NCI-H526 (cell line): ENCODE measurements around the gene MYO5C.

Source experiments
- DNase-seq, 2 experiments: peaks; one replicate each; lab custom pipeline; 2025; lab: John Stamatoyannopoulos, UW

Gene MYO5C

GRCh38 chr15:52295421-52296001 is at the start of gene MYO5C:
Gene MYO5C, minus strand, starts transcription at chr15:52295804. Its CDS starts 168 bp downstream, at chr15:52295636.
- DNase-seq = peak; percentile 70 to 96

GRCh38 chr15:52344592-52344991 is 49.0 kb upstream of the MYO5C start:
- DNase-seq = no peak

GRCh38 chr15:52343831-52344230 is 48.2 kb upstream of the MYO5C start:
- DNase-seq = no peak

GRCh38 chr15:52340093-52340492 is 44.5 kb upstream of the MYO5C start:
- DNase-seq = no peak

- DNase-seq = no peak
Observed at GRCh38 chr15:52338891-52339290, 43.3 kb upstream of the MYO5C start.

GRCh38 chr15:52338058-52338457 is 42.5 kb upstream of the MYO5C start:
- DNase-seq = no peak

GRCh38 chr15:52337198-52337853 is 41.7 kb upstream of the MYO5C start:
- DNase-seq = no peak

- peak in 1 of 2 experiments; percentile 27 for DNase-seq
Observed at GRCh38 chr15:52336529-52336928, 40.9 kb upstream of the MYO5C start.

- DNase-seq = no peak
Observed at GRCh38 chr15:52334491-52335160, 39.0 kb upstream of the MYO5C start.

- peak; percentile 78 to 80 for DNase-seq
Observed at GRCh38 chr15:52331490-52332240, 36.1 kb upstream of the MYO5C start.

- DNase-seq = no peak
Observed at GRCh38 chr15:52329987-52330386, 34.4 kb upstream of the MYO5C start.

- no peak for DNase-seq
Observed at GRCh38 chr15:52329150-52329549, 33.5 kb upstream of the MYO5C start.

- DNase-seq = no peak
Observed at GRCh38 chr15:52328680-52329079, 33.1 kb upstream of the MYO5C start.

GRCh38 chr15:52326756-52327155 is 31.2 kb upstream of the MYO5C start:
- DNase-seq = no peak

- DNase-seq = no peak
Observed at GRCh38 chr15:52324109-52324508, 28.5 kb upstream of the MYO5C start.

- no peak for DNase-seq
Observed at GRCh38 chr15:52318729-52319500, 23.3 kb upstream of the MYO5C start.

GRCh38 chr15:52317688-52318087 is 22.1 kb upstream of the MYO5C start:
- DNase-seq = peak in 1 of 2 experiments; percentile 34

- no peak for DNase-seq
Observed at GRCh38 chr15:52317022-52317421, 21.4 kb upstream of the MYO5C start.

GRCh38 chr15:52309154-52309548 is 13.5 kb upstream of the MYO5C start:
- no peak for DNase-seq

- no peak for DNase-seq
Observed at GRCh38 chr15:52308446-52309153, 13.0 kb upstream of the MYO5C start.

- DNase-seq = no peak
Observed at GRCh38 chr15:52307847-52308246, 12.2 kb upstream of the MYO5C start.
